Stimulated activated naive CD4-positive, alpha-beta T cell (primary cell): ENCODE results near the gene TAOK3.
"Not testable (repeated sequence)": the region's sequence is repeated elsewhere in the genome, so short reads cannot be mapped to it uniquely, and the experiment has no call there.

ENCODE experiments used
- DNase-seq, 6 experiments: peaks; one replicate each; lab custom pipeline; 2025; lab: John Stamatoyannopoulos, UW

TAOK3 gene

DNA sequence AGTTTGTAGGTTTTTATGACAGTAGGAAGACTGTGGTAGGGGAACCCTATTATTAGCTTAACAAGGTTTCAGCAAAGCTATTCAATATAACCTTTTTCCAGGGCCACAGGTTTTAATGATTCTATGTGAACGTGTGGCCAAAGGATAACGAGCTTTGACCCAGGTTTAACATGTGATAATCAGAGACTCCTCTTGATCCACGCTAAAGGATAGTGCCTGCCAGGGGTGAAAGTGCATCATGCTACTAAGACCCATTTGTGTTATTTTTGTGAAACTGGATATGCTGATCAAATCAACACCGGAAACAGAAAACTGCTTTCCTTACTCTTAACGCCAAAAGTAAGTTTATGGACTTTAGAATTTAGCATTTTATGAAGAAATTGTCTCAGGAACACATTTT is 909 bp upstream of the TAOK3 start:
- no peak for DNase-seq

DNA sequence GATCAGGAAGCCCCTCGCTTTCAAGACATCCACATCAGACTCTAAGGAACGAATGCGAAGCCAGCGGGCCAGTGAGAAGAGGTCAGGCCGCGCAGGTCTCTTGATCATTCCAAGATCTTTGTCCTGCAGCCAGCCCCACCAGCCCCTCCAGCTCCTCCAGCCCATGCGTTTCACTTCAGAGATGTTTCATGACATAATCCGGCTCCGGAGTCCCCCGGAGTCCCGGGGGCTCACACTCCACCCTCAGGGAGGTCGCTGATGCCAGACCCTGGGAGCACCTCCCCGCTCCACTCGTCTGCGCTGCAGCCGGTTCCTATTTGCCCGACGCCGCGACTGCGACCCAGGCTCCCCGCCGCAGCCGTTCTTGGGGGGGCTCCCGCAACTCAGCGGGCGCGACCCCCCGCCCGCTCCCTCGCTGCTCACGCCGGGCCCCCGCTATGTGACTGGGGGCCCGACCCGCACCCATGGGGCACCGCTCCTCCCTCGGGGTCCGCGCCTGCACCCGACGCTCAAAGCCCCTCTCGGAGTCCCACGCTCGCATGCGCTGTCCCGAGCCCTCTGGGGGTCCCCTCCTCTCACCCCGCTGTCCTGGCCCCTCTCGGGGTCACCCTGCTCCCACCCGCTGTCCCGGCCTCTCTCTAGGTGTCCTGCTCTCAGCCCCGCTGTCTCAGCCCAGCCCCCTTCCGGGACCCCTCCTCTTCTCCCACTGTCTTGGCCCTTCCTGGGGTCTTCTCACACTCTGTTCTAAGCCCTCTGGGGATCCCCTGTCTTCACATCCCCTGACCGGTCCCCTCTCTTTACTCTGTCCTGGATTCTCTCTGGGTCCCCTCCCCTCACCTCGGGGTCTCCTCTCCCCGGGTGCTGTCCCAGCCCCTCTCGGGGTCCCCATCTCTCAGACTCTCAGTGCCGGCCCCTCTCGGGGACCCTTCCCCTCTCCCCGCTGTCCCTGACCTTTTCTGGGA is 1.1 kb downstream of the TAOK3 start:
- peak in 2 of 6 experiments; percentile 4 to 9 for DNase-seq

DNA sequence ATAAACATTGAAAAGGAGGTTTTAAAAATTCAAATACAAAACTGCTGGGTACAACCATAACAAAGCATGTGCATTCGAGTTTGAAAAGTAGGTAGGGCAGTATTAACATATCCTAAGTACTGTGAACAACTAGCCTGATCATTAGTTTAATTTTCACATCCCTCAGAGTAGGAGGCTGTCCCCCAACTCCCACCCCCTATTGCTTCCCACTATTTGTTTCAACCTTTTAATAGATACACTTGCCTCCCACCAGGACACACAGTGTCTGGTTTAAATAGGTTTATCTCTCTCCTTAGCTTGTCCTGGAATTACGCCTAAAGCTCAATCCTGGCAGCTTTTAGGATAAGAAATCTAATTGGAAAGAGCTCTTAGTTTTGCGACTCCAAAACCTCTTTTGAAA is 2.1 kb downstream of the TAOK3 start:
- no peak for DNase-seq

DNA sequence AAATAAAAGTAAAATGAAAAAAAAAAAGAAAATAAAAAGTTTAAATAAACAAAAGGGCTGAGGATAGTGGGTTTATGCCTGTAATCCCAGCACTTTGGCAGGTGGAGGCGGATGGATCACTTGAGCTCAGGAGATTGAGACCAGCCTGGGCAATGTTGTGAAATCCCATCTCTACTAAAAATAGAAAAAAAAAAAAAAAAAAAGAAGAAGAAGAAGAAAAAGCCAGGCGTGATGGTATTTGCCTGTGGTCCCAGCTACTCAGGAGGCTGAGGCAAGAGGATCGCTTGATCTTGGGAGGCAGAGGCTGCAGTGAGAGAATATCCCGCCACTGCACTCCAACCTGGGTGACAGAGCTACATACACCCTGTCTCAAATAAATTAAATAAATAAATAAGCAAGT is 3.9 kb downstream of the TAOK3 start:
- DNase-seq: no peak

DNA sequence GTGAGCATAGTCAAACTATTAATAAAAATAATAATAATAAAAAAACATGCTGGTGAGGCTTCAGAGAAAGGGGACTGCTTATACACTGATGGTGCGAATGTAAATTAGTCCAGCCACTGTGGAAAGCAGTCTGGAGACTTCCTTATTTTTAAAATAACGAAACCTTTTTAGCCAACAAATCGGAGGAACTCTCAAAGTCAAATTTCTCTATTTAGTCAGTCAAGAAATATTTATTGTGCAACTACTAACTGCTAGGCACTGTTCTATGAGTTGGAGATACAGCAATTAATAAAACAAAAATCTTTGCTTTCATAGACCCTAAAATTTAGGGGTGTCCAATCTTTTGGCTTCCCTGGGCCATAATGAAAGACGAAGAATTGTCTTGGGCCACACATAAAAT is 10.8 kb downstream of the TAOK3 start:
- no peak for DNase-seq

DNA sequence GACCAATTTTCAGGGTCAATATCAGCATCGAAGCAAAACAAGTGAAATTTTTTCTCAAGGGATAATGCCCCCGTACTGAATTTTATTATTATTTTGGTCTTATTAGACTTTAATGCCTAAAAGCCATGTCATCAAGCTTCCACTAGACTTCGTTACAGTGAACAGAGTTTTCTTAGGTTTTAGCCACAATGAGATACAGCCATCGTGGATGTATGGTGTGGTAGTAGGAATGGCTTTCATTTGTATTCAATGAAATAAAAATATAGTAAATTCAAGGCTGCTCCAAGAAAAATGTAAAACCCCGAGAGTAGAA is 11.7 kb downstream of the TAOK3 start:
- no peak for DNase-seq

DNA sequence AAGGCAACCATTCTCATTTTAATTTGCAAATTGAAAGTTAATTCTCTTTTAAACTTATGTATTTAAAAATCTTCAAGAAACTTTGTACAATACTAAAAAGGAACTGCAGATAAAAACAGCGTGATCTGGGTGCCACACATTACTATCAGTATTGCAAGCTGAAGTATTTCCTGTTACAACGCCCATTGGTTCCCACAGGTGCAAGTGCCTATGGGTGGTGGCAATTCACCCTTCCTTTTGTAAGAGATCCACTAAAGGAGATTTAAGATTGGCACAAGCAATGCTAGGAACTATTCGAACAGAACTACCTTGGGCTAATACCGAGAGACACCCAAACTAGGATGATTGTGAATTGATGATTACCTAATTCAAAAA is 13.2 kb downstream of the TAOK3 start:
- DNase-seq: peak in 4 of 6 experiments; percentile 3 to 33 (median 11)

DNA sequence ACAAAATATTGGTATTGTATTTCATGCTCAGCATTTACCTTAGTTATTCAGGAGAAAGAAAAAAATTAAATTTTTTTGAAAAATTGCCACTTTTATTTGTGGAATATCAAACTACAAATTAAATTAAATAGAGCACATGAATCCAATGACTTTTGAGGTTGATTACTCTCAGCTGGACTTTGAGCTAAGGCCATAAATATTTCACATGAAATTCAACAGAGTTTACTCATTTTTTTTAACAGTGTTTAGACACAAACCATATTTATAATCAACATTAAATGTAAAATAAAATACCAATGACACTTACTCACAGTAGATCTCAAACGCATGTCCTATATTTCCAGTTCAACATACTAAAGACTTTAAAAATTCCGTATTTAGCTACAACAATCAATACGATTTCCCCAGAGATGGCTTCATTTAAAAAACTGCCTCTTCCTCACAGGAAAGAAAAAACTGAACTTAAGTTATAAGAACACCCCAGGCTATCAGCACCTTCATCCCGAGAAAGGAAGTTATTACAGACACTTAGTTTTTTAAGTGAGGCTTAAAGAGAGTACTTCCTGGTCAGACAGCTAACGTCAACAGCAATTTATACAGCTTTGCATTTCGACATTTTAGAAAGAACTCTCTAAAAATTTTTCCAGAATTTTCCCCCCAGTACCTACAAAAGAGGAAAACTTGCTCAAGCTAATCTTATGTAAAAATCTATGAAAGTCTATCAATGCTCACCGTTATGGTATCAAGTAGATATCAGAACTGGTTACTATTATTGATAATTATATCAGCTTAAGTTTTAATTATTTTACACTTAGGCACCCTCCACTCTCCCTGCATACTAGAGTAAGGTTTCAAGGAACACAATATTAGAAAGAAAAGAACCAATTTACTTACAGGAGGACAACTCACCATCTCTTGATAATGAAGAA is 13.8 kb downstream of the TAOK3 start:
- DNase-seq: peak in 1 of 6 experiments; percentile 23

DNA sequence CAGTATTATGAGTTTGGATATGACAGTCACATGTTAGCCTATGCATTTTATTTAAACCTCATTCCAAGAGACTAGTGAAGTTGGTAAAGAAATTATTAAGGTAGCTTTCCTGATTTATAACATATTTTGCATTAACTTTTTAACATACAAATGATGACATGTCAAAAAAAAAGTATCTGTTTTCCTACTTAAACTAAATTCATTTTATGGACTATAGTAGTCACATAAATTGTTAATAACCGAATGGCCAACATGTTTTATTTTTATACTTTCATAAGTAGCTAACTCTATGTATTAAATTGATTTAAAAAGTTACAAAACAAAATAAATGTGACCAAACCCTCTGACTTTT is 14.7 kb downstream of the TAOK3 start:
- no peak for DNase-seq

DNA sequence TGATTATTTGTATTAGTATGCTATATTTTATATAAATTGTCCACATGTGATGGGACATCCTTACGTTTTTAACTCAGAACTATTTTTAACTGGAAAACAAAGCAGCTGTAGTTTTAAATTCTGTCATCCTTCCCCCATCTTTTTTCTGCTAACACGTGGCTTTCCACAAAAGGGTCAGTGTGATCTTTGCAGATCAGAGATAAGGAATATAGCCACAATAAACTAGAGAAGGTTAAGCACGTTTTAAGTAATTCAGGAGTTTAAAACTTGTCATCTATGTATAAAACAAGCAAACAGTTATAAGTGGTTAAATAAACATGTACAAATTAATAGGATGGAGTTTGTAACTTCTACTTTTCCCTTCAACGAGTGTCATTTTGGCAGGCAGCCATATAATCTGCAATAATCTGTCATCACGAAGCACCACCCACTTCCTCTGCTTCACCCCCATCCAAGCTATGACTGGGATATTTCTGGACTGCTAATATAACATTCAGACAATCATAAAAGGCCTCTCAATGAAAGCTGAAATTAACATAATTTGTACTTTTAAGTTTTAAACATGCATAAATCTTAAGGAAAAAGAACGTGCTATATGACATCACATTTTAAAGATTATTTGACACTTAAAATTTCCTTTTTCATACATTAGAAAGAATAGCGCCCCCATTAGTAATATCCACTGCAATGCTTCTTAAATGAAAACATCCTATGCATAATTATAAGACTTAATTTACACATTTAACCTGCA is 15.3 kb downstream of the TAOK3 start:
- peak in 4 of 6 experiments; percentile 38 to 69 (median 52) for DNase-seq

DNA sequence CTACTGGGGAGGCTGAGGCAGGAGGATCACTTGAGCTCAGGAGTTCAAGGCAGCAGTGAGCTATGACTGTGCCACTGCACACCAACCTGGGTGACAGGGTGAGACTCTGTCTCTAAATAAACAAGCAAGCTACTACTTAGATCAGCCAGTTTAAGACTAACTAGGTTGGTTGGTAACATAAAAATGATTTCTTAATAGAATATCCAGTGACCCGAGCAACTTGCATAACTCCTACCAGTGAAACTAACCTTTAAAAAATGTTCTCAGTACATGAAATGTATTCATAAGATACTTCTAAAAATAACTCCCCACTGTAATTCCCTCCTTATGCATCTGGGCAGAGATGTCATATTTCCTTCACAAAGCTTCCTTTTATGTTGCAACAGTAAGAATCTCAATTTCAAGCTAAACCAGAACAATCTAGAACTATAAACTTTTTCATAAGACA is 15.9 kb downstream of the TAOK3 start:
- DNase-seq: no peak

DNA sequence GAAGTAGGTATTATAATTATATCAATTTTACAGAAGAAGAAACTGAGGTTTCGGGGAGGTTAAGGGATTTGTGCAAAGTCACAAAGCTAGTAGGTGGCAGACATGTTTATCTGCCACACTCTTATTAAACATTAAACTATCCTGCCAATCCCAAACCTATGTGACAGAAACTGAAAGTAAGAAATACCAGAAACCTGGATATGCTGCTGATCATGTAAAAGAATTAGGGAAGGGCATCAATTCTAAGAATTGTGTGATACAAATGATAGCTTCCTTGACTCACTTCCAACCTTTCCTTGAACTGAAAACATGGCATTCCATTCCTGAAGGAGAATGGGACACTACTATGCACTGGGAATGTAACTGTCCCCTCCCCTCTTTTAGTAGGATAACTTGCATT is 16.9 kb downstream of the TAOK3 start:
- DNase-seq: no peak

DNA sequence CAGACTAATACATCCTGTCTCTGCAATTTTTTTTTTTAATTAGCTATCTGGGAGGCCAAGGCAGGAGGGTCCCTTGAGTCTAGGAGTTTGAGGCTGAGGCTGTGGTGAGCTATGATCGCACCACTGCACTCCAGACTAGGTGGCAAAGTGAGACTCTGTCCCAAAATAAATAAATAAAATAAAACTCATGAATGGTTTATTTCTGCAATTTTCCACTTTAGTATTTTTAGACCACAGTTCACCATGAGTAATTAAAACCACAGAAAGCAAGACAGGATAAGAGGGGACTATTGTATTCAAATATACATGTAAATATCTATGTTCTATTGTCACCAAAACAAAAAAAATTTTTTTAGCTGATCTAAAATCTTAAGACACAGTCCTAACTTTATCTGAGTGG is 17.8 kb downstream of the TAOK3 start:
- DNase-seq: no peak

DNA sequence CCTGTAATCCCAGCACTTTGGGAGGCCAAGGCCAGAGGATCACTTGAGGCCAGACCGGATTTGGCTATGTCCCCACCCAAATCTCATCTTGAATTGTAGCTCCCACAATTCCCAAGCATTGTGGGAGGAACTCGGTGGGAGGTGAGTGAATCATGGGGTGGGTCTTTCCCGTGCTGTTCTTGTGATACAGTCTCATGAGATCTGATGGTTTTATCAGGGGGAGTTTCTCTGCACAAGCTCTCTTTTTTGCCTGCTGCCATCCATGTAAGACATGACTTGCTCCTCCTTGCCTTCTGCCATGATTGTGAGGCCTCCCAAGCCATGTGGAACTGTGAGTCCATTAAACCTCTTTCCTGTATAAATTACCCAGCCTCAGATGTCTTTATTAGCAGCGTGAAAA is 18.2 kb downstream of the TAOK3 start:
- DNase-seq: not testable (repeated sequence)

DNA sequence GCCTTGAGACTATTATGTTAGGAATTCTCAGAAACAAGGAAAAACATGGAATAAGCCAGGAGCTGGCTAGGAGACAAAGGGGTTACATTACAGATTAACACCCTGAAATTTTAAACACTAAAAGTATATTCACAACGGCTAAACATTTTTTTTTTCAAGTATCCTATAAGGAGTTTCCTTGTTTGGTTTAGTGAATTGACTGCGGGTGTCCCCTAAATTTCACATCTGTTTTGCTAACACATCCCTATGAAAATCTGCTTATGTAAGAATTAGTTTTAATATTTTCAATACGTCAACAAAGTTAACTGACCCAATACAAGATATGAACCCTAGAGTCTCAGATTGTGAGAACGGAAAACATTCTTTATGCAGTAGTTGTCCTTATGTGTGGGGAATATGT is 19.0 kb downstream of the TAOK3 start:
- no peak for DNase-seq

DNA sequence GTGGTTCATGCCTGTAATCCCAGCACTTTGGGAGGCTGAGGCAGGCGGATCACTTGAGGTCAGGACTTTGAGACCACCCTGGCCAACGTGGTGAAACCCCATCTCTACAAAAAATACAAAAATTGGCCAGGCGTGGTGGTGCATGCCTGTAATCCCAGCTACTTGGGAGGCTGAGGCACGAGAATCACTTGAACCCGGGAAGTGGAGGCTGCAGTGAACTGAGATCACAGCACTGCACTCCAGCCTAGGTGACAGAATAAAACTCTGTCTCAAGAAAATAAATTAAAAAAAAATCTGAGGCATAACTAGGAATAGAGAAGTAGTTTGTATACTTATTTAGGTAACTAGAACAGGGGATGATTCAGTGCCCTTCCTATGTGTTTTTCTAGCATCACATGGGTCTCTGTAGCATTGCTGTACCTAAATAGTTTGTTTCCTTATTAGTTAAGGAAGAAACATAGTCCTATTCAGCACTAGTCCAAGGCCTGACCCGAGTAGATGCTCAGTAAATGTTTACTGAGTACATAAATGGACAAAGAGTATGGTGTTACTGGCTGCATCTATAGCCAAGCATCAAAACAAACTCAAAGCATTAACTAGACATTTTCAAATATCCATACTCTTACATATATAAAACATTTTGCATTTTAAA is 21.7 kb downstream of the TAOK3 start:
- no peak for DNase-seq

DNA sequence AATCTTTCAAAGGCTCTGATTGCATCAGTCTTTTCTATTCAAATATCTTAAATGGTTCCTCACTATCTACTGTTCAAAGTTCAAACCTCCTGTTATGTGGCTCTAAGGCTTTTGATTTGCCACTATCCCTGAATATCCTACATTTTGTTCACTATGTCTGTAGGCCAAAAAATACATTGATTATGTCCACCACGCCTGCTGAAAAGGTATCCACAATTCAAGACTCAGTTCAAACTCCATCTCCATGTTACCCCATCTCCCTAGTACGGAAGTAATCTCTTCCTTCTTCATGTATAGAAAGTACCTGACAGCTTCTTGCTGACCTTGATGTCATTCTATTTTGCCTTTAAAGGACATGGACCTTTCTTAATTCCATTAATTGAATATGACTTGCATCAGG is 24.8 kb downstream of the TAOK3 start:
- DNase-seq: no peak

DNA sequence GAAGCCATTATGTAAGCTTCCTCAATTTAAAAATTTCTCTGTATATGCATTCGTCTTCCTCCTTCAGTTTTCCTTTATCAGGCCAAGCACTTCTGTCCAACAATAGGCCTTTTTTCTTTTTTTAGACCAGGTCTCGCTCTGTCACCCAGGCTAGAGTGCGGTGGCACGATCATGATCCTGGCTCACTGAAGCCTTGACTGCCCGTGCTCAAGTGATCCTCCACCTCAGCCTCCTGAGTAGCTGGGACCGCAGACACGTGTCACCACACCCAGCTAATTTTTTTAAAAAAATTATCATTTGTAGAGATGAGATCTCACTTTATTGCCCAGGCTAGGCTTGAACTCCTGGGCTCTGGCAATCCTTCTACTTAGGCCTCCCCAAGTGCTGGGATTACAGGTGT is 25.8 kb downstream of the TAOK3 start:
- no peak for DNase-seq

DNA sequence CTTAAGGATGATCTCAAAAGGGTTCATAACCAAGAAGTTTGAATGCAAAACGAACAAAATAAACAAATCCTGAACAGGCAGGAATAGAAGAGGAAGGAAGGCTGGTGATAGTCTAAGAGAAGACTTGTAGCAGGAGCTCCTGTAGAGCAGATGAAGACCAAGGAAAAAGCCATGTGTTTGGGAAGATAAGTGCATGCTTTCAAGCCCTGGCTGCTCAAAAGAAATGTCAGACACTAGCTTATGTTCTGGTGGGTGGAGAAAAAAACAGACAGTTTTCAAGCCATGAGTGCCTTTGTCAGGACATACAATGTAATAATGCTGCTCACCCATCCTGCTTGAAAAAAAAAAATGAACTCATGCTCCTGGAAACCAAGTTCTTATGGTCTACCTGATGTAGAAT is 27.4 kb downstream of the TAOK3 start:
- no peak for DNase-seq

DNA sequence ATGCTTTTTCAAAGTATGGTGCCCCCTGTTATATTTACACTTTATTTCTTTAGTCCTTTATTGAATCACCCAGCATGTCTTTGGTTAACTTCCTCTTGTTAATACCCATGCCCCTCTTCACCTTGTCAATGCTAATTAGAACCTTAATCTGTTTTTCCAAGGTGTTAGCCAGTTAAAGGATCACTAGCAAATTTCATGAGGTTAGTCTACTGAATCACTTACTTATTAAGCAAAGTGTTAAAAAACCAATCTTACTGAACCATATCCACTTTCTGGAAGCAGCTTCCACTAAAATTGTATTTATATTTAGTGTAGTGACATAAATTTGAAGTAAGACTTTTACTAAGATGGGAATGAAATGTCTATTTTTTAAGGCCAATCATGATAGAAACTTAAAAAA is 27.9 kb downstream of the TAOK3 start:
- DNase-seq: no peak

DNA sequence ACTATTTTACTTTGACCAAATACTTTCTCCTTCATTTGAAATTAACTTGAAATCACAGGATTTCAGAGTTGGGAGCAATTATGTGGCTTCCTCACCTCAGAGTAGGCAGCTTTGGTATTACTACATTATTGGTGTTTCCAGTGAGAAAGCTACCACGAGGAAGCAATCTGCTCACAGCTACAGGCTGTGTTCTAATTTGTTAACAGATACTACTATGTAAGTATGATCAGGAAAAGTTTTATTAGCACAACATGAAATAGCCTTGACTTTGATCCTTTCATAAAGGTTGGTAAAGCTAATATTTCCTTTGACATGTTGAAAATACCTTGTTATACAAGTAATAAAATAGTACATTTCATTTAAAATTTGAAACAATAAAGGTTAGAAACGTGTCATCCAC is 30.6 kb downstream of the TAOK3 start:
- no peak for DNase-seq
